Measurements from ENCODE around the gene ATG16L2.
A peak's percentile ranks its signal among the peaks of the same experiment; 100 is the strongest.
"Not testable (repeated sequence)": the region's sequence is repeated elsewhere in the genome, so short reads cannot be mapped to it uniquely, and the experiment has no call there.

ATG16L2 gene

DNA sequence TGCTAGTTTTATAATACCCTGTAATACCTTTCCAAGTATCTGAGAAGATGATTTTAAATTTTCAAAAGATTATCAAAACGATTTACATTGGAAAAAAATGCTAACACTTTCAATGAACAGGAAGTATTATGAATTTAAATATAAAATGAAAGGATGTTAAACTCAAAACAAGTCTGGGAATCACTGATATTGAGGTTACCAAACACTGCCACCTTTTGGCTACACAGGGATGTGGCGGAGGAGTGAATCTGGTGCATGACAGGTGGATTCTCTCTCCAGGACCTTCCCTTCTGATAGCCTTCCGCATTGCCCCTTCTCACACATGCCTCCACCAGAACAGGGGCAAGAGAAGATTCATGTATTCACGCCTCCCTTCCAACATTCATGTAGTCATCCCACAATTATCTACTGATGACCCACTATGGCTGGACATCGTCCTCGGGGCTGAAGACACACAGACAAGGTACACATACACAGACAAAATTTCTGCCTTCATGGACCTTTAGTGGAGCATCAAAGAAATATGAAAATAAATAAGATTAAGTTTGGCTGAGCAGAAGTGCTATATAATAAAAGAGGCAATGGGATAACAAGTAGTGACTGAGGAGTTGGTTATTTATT, 34.7 kb downstream of the ATG16L2 start:
- DNase-seq (ENCODE audit: low read depth in 3 of 3): peak in 1 of 3 experiments; percentile 28

DNA sequence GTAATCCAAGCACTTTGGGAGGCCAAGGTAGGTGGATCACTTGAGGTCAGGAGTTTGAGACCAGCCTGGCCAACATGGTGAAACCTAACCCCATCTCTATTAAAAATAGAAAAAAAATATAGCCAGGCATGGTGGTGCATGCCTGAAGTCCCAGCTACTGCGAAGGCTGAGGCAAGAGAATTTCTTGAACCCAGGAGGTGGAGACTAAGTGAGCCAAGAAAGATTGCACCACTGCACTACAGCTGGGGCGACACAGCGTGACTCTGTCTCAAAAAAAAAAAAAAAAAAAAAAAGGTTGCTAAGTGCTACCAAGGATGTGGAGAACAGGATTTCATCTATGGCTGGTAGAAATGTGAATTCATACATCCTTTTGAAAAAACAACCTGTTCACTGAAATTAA, 36.6 kb downstream of the ATG16L2 start:
- no peak for DNase-seq (ENCODE audit: low read depth in 3 of 3)

DNA sequence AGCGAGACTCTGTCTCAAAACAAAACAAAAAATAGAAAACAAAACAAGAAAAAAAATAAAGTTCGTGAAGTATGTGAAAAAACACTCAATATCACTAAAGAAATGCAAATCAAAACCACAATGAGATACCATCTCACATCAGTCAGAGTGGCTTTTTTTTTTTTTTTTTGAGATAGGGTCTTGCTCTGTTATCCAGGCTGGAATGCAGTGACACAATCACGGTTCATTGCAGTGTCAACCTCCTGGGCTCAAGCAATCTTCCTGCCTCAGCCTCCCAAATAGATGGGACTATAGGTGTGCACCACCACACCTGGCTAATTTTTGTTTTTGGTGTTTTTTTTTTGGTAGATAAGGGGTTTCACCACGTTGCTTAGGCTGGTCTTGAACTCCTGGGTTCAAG, 37.5 kb downstream of the ATG16L2 start:
- DNase-seq (ENCODE audit: low read depth in 3 of 3): no peak

DNA sequence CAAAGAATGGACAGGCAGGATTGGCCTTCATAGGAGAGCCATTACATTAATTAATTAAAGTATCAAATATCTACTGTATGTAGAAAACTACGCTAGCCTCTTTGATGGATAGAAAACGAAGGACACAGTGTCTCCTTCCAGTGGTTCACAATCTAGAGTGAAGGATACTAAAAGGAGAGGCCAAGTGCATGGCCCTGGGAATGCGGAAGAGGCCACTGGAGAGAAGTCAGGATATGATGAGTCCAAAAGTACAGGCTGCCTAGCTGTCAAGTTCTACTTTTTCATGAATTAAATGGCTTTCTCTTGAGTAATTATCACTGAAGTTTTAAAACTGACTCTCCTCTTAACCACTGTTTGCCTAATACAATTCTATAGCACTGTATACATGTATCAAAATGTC, 41.9 kb downstream of the ATG16L2 start:
- no peak for DNase-seq (ENCODE audit: low read depth in 3 of 3)

DNA sequence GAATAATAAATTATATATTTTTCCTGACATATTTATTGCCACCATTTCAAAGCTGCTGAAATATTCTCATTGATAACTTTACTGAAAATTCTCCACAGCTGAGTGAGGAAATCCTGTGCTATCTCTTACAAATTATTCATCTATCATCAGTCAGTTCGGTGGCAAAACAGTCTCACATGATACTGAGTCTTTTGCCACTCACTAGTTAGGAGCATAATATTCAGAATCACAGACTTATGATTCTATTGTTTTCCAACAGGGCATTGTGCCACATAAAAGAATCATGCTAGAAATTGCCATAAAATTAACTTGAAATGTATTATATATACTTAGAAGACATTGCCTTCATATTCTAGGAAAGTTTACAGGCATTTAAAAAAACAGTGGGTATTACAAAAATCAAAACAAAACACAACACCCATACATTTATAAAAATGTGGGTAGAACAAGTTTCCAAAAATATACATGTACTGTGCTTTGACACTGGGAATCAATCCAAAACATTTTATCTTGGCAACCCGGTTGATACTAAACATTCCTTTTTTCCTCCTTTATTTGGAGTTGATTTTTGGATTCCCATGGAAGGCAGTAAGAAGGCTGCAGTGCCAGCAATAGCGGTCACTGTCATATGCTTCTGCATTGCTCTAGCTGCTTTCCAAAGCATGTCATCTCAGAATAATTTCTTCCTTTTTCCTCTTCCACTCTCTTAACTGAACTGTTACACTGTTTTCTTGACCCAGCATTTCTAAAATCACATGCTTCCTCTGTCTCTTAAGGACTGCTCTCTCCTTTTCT, 42.5 kb downstream of the ATG16L2 start:
- DNase-seq (ENCODE audit: low read depth in 3 of 3): no peak

DNA sequence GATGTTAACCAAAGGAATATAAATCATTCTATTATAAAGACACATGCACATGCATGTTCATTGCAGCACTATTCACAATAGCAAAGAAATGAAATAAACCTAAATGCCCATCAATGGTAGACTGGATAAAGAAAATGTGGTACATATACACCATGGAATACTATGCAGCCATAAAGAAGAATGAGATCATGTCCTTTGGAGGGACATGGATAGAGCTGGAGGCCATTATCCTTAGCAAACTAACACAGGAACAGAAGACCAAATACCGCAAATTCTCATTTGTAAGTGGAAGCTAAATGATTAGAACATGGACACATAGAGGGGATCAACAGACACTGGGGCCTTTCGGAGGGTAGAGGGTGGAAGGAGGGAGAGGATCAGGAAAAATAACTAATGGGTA, 44.1 kb downstream of the ATG16L2 start:
- not testable (repeated sequence) for DNase-seq (ENCODE audit: low read depth in 3 of 3)

DNA sequence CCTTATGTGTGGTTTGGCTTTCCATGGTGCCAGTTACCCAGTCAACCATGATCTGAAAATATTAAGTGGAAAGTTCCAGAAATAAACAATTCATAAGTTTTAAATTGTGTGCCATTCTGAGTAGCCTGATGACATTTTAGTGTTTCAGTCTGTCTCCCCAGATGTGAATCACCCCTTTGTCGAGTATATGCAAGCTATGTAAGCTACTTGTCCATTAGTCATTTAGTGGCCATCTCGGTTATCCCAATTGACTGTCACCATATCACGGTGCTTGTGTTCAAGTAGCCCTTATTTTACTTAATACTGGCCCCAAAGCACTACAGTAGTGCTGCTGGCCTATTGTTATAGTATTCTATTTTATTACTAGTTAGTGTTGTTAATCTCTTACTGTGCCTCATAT, 44.9 kb downstream of the ATG16L2 start:
- no peak for DNase-seq (ENCODE audit: low read depth in 3 of 3)

DNA sequence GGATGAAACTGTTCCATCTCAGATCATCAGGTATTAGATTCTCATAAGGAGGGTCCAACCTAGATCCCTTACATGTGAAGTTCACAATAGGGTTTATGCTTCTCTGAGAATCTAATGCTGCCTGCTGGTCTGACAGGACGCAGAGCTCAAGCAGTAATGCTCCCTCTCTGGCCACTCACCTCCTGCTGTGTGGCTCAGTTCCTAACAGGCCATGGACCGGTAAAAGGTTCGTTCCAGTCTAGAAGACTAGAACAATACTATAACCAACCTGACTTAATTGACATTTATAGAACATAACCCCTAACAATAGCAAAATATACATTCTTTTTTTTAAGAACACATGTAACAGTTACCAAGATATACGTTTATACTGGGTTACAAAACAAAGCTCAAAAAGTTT, 45.8 kb downstream of the ATG16L2 start:
- no peak for DNase-seq (ENCODE audit: low read depth in 3 of 3)

DNA sequence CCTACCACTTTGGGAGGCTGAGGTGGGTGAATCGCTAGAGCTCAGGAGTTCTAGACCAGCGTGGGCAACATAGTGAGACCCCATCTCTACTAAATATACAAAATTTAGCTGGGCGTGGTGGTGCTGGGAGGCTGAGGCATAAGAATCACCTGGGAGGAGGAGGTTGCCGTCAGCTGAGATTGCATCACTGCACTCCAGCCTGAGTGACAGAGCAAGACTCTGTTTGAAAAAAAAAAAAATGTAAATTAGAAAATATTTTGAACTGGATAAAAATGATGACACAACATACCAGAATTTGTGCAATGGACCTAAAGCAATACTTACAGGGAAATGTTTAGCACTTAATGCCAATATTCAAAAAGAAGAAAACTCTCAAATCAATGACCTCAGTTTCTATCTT, 46.4 kb downstream of the ATG16L2 start:
- no peak for DNase-seq (ENCODE audit: low read depth in 3 of 3)

DNA sequence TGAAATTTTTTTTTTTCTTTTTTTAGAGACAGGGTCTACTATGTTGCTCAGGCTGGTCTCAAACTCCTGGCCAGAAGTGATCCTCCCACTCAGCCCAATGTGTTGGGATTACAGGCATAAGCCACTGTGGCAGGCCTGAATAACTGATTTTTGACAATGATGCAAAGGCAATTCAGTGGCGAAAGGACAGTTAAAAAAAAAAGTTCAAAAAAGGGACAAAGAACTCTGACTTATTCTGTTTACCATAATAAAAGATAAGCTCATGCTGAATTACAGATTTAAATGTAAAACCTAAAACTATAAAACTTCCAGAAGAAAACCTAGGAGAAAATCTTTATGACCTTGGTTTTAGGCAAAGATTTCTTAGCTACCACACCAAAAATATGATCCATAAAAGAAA, 48.9 kb downstream of the ATG16L2 start:
- no peak for DNase-seq (ENCODE audit: low read depth in 3 of 3)

DNA sequence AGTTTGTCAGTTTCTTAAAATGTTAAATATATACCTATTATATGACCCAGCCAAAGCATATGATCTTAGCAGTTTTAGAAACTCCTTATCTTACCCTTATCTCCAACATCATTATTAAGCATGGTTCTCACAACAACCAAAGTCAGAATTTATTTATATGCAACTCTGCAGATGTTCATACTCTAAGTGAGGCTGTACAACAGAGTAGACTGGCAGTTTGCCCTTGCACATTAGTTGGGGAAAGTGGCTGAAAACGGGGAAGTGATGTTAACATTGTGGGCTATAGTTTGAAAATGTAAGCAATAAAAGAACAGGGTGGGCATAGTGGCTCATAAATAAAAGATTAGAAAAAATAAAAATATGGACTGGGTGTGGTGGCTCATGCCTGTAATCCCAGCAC, 49.7 kb downstream of the ATG16L2 start:
- DNase-seq (ENCODE audit: low read depth in 3 of 3): no peak

DNA sequence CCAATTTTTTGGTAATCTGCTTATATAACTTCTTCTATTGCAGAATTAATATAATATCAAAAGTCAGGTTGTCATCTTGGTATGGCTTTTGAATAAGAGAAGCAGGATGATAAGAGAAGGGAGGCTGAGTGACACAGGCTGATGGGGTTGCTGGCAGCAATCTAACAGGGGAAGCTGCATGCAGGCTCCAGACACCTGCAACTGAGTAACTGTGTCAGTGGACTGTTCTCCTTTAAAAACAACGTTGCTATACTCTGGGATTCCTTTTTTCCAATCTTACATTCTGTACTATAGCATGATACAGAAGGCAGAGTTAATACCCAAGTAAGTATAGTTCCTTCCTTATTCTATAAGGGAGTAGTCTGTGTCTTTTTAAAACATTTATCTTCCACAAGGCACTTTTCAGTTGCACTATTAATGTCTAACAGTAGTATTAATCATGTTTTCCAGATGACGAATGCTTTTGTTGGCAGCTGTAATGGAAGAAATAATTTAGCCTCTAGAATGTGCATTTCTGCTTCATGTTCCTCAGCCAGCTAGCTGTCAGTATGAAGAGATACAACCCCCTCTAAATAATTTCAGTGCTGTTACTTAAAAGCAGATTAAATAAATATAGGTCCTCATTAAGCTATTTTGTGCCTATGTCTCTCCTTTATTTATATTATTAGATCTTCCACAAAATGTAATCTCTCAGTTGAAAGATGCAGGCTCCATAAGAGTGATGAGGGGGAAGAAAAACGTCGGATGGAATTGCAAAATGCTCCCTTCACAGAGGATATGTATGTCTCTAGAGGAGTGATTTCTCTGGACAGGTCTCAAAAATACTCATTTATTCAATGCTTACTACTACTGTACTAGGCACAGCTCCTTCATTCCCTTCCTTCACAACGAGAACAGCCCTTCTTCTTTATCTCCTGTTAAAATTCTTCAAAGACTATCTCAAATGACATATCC, 50.8 kb downstream of the ATG16L2 start:
- no peak for DNase-seq (ENCODE audit: low read depth in 3 of 3)

DNA sequence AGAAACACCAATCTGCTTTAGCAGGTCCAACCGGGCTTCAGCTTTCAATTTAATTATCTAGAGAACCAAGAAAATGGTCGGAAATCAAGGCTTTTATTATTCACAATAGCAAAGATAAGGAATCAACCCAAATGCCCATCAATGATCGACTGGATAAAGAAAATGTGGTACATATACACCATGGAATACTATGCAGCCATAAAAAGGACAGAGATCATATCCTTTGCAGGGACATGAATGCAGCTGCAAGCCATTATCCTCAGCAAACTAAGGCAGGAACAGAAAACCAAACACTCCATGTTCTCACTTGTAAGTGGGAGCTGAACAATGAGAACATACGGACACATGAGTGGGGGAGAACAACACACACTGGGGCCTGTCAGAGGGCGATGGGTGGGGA, 53.8 kb downstream of the ATG16L2 start:
- no peak for DNase-seq (ENCODE audit: low read depth in 3 of 3)

DNA sequence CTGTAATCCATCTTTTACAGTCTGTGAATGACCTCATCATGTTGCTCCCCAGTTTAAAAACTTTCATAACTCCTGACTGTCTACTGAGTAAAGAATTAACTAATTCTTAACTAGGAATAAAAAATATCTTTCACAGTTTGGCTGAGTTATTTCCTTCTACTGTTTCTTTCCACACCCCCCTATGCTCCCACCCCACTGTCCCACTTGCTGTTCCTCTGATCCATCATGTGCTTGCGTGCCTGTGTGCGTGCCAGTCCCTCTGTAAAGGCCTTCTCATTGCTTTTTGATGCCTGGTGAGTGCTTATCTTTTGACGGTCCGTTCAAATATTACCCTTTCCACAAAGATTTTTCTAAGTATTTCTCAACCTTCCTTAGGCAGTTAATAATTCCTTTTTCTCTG, 55.6 kb downstream of the ATG16L2 start:
- DNase-seq (ENCODE audit: low read depth in 3 of 3): no peak

DNA sequence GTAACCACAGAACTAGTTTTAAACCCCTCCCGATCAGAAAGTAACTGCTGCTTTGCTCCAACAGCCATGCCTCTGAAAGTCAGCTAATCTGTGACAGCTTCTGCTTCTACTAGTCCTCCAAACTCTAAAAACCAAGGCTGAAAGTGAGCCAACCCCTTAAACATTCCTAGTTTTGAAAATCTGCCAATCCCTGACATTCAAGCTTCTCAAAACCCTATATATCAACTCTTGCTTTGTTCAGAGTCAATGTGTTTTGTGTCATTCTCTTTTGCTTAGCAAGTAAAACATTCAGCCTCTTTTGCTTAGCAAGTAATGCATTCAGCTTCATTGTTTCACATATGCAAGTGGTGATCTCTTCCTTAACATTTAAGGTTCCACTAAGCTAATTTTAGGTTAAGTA, 56.9 kb downstream of the ATG16L2 start:
- no peak for DNase-seq (ENCODE audit: low read depth in 3 of 3)

DNA sequence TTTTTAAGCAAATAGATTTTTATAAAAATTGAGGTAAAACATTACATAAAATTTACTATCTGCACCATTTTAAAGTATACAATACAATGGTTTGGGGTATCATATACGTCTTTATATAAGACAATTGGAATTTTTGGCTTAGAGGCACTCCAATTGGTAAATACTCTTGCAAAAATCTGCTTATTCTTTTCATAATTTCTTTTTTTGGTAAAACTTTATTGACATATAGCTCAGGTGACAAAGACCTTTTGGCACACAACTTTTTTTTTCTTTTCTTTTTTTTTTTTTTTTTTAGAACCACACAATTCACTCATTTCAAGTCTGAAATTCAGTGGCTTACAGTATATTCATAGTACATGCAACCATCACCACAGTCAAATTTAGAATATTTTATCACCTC, 57.8 kb downstream of the ATG16L2 start:
- no peak for DNase-seq (ENCODE audit: low read depth in 3 of 3)

DNA sequence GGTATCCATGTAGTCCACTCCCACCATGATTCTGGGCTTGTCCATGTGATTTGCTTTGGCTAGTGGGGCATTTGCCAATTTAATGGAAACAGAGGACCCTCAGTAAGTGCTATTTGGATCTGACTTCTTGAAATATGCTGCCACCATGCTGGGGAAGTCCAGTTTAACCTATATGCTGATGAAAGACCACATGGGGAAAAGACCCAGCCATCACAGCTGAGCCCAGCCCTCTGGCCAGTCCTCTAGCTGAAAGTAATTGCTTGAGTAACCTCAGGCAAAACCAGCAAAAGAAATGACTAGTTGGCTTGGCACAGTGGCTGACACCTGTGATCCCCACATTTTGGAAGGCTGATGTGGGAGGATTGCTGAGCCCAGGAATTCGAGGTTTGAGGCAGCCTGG, 61.5 kb downstream of the ATG16L2 start:
- DNase-seq (ENCODE audit: low read depth in 3 of 3): no peak

DNA sequence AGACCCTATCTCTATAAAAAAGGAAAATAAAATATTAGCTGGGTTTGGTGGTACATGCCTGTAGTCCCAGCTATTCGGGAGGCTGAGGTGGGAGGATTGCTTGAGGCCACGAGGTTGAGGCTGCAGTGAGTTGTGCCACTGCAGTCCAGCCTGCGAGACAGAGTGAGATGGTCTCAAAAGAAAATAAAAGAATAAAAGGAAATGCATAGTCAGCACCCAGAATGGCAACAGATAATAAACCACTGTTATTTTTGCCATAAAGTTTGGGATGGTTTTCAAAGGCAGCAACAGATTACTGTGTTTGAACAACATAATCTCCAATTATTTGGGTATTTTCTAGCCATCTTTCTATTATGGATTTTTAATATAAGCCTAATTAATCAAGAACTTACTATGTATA, 61.9 kb downstream of the ATG16L2 start:
- DNase-seq (ENCODE audit: low read depth in 3 of 3): no peak
